MM.1S (cell line): Measurements from ENCODE around the gene DNAJB8.

Source experiments
- DNase-seq: peaks from one replicate; pipeline ENCODE4 v3.0.0-alpha.2; 2015
- H2AFZ ChIP-seq: fragments of 300-600 bp; sonication (generic); 2 replicates; pipeline ENCODE4 v1.6.0; 2016; ENCODE audit warnings: antibody characterized with exemption, low read length
- H3F3A ChIP-seq: fragments of 300-600 bp; sonication (generic); 2 replicates; pipeline ENCODE4 v1.6.1; 2016; ENCODE audit warnings: mild to moderate bottlenecking, antibody characterized with exemption, low read length, moderate library complexity, mixed read lengths; ENCODE audit not compliant: insufficient read depth
- H3K27ac ChIP-seq: fragments of 300-600 bp; sonication (generic); 2 replicates; pipeline ENCODE4 v1.5.1; 2016; ENCODE audit warnings: mild to moderate bottlenecking, low read length
- H3K27me3 ChIP-seq: fragments of 300-600 bp; sonication (generic); replicated peaks from 2 replicates; pipeline ENCODE4 v1.6.0; 2016; ENCODE audit warnings: low read length; ENCODE audit not compliant: insufficient read depth
- H3K36me3 ChIP-seq: fragments of 300-600 bp; sonication (generic); replicated peaks from 2 replicates; pipeline ENCODE4 v1.6.1; 2016; ENCODE audit warnings: mild to moderate bottlenecking, low read length, mixed read lengths; ENCODE audit not compliant: insufficient read depth
- H3K4me1 ChIP-seq: fragments of 300-600 bp; sonication (generic); 2 replicates; pipeline ENCODE4 v1.6.1; 2016; ENCODE audit warnings: low read length, mixed read lengths
- H3K4me2 ChIP-seq: fragments of 300-600 bp; sonication (generic); 2 replicates; pipeline ENCODE4 v1.6.0; 2016; ENCODE audit warnings: low read depth, low read length
- H3K4me3 ChIP-seq: fragments of 300-600 bp; sonication (generic); 2 replicates; pipeline ENCODE4 v1.5.1; 2016; ENCODE audit warnings: low read length, mixed read lengths
- H3K79me2 ChIP-seq: fragments of 300-600 bp; sonication (generic); 2 replicates; pipeline ENCODE4 v1.6.1; 2016; ENCODE audit warnings: mixed run types, low read length, mixed read lengths
- H3K9ac ChIP-seq: fragments of 300-600 bp; sonication (generic); 2 replicates; pipeline ENCODE4 v1.6.1; 2016; ENCODE audit warnings: low read length, mixed read lengths
- H3K9me2 ChIP-seq: fragments of 300-600 bp; sonication (generic); replicated peaks from 2 replicates; pipeline ENCODE4 v1.6.1; 2016; ENCODE audit warnings: mild to moderate bottlenecking, low read length, mixed read lengths; ENCODE audit not compliant: insufficient read depth
- H3K9me3 ChIP-seq: fragments of 300-600 bp; sonication (generic); replicated peaks from 2 replicates; pipeline ENCODE4 v1.6.1; 2016; ENCODE audit warnings: mild to moderate bottlenecking, low read length, mixed read lengths; ENCODE audit not compliant: insufficient read depth
- H4K20me1 ChIP-seq: fragments of 300-600 bp; sonication (generic); 2 replicates; pipeline ENCODE4 v1.6.1; 2016; ENCODE audit warnings: mild to moderate bottlenecking, low read length, moderate library complexity, mixed read lengths; ENCODE audit not compliant: insufficient read depth
- EZH2 ChIP-seq: fragments of 300-600 bp; sonication (generic); optimal IDR thresholded peaks from 2 replicates; pipeline ENCODE3; 2017; ENCODE audit warnings: low read depth, mild to moderate bottlenecking, antibody characterized with exemption, low read length, mixed read lengths
- EZH2phosphoT487 ChIP-seq: fragments of 300-600 bp; sonication (generic); IDR thresholded peaks from 2 replicates; pipeline ENCODE4 v1.6.1; 2018; ENCODE audit warnings: antibody characterized with exemption, low read length
- TF ChIP-seq, protein P1 (sequence below): fragments of 300-600 bp; sonication (generic); IDR thresholded peaks from 2 replicates; pipeline ENCODE4 v1.5.1; 2016; ENCODE audit warnings: antibody characterized with exemption, low read length, mixed read lengths

DNAJB8 gene

DNA sequence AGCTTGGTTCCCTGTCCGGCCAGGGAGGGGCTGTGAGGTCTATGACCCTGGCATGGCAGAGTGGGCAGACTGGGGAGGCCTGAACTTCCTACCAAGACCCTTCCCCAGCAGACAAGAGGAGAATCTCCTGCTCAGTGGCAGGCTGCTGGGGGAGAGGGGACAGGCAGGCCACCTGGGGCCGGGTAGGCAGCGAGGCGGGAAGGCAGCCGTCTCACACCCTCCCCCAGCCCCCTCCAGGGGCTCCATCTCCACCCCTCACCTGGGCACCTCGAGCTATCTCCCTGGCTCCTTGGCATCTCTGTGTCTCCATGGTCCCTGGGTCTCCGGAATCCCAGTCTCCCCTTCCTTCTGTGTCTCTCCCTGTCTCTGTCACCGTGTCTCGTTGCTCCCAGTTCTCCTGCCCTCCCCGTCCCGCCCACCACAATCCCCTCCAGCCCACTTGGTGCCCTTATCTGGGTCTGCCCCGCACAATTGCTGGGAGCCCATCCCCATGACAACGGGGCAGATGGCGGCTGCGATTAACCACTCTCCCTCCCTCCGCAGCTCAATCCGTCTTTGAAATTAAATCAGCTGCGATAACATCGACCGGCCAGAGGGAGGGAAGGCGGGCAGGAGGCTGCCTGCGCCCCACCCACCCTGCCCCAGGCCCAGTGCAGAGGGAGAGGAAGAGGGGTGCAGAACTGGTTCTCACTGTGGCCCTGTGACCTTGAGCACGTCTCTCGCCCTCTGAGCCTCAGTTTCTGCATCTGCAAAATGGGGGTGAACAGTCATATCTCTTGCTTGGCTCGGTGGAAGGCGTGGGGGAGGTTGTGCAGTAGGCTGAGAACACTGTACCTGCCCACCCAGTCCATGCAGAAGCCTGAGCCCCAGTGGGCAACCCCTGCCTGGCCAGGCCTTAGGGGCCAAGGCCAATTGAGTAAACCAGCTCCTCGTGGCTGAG lies 9.6 kb downstream of the DNAJB8 start:
- Histone ChIP-seq H3K79me2 (no peaks in the 10 kb centered on the region), H3F3A (no peaks in the 10 kb centered on the region), H3K9ac (no peak overlapping the region), H3K27ac (no peak overlapping the region), H3K4me2 (no peak overlapping the region), H3K4me1 (no peaks in the 10 kb centered on the region), H3K27me3 (peaks cover 95% of the 10 kb centered on the region), H3K4me3 (no peak overlapping the region), H3K9me2 (no peaks in the 10 kb centered on the region), H2AFZ (no peak overlapping the region), H3K36me3 (no peaks in the 10 kb centered on the region), H3K9me3 (no peaks in the 10 kb centered on the region), H4K20me1 (no peaks in the 10 kb centered on the region)
- no peak for DNase-seq
- TF ChIP-seq EZH2: no peak

DNA sequence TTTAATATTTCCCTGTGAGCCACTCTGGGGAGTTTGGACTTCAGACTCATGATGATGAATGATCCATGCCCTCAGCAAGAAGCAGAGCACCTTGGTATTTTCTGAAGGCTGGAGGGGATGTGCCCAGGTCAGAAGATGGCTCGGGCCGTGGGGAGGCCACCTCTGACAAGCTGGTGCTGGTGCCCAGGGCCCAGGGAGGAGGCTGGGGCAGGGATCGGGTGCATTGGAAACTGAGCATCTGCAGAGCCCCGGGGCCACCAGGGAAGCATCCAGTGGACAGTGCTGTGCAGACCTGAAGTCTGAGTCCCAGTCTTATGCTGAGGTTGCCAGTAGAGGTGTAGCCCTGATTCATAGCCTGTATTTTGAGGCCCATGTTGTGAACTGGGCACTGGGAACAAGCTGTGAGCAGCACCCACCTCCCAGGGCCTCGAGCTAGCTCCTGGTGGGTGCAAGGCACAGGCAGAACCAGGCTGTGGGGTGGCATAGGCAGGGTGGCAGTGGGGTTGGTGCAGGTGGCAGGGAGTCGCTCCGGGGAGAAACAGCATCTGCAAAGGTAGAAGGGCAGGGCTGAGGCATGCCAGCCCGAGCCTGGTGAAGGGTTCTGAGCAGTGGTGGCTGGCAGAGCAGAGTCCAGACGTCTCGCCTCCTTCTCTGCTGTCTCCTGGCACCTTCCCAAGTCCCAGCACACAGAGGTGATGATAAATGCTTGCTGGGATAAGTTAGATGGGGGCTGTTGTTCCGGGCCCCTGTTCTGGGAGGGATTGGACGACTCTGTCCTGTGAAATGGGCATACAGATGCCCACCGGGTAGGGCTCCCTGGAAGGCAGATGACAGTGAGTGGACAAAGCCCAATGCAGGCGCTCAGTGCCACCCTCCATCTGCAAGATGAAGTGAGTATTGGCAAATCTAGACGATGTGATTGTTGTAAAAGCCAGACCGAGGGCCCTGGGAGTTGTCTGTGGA lies 10.6 kb downstream of the DNAJB8 start:
- Histone ChIP-seq H3K27me3 (peaks cover 95% of the 10 kb centered on the region), H4K20me1 (no peaks in the 10 kb centered on the region)
- no peak for DNase-seq

DNA sequence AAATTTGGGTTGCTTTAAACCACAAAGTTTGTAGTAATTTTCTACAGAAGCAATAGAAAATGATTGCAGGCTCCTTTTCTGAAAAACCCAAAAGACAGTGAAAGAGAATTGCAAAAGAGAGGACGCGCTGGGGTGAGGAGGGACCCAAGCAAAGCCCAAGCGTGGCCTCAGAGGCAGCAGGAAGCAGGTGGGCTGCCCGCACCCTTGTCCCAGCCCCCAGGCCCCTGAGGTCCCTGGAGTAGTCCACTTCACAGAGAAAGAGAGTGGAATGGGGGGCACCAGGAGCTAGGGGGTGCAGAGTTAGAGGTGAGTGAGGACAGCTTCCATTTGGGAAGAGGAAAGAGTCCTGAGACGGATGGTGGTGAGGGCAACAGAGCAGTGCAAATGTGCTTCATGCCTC lies 11.6 kb downstream of the DNAJB8 start:
- Histone ChIP-seq H3K79me2 (no peaks in the 10 kb centered on the region), H3K4me3 (no peak overlapping the region), H4K20me1 (no peaks in the 10 kb centered on the region), H3K27ac (no peak overlapping the region), H3K4me2 (no peak overlapping the region), H2AFZ (no peak overlapping the region), H3F3A (no peaks in the 10 kb centered on the region), H3K4me1 (no peaks in the 10 kb centered on the region), H3K27me3 (peaks cover 97% of the 10 kb centered on the region), H3K36me3 (no peaks in the 10 kb centered on the region), H3K9me3 (no peaks in the 10 kb centered on the region), H3K9me2 (no peaks in the 10 kb centered on the region), H3K9ac (no peak overlapping the region)
- TF ChIP-seq, protein P1, sequence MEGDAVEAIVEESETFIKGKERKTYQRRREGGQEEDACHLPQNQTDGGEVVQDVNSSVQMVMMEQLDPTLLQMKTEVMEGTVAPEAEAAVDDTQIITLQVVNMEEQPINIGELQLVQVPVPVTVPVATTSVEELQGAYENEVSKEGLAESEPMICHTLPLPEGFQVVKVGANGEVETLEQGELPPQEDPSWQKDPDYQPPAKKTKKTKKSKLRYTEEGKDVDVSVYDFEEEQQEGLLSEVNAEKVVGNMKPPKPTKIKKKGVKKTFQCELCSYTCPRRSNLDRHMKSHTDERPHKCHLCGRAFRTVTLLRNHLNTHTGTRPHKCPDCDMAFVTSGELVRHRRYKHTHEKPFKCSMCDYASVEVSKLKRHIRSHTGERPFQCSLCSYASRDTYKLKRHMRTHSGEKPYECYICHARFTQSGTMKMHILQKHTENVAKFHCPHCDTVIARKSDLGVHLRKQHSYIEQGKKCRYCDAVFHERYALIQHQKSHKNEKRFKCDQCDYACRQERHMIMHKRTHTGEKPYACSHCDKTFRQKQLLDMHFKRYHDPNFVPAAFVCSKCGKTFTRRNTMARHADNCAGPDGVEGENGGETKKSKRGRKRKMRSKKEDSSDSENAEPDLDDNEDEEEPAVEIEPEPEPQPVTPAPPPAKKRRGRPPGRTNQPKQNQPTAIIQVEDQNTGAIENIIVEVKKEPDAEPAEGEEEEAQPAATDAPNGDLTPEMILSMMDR: no peak
- no peak for TF ChIP-seq EZH2
- TF ChIP-seq EZH2phosphoT487: no peak
- no peak for DNase-seq

More for the DNA sequence above, 10.6 kb downstream of the DNAJB8 start:
- no peaks in the 10 kb centered on the region for H3F3A ChIP-seq
- H3K9me3 ChIP-seq: no peaks in the 10 kb centered on the region
- H3K36me3 ChIP-seq: no peaks in the 10 kb centered on the region
- TF ChIP-seq, protein P1: no peak
- TF ChIP-seq EZH2phosphoT487 (no peak), EZH2 (no peak)
- no peak overlapping the region for H3K27ac ChIP-seq
- no peak overlapping the region for H3K9ac ChIP-seq
- no peaks in the 10 kb centered on the region for H3K9me2 ChIP-seq
- H3K4me1 ChIP-seq: no peaks in the 10 kb centered on the region
- no peak overlapping the region for H2AFZ ChIP-seq
- no peak overlapping the region for H3K4me3 ChIP-seq
- no peak overlapping the region for H3K4me2 ChIP-seq
- no peaks in the 10 kb centered on the region for H3K79me2 ChIP-seq
